Gastroesophageal sphincter (tissue), 4 donors: ENCODE results near the gene KCNK7. TPM values are rescaled to one million over a fixed set of nuclear protein-coding genes. Genes with fewer than 3 reads are reported as not detected.
A peak's percentile ranks its signal among the peaks of the same experiment; 100 is the strongest.

ENCODE experiments used
- ATAC-seq: fragments of 150-250 bp; one replicate; pipeline ENCODE4 v1.9.1; 2016; ENCODE audit warnings: mild to moderate bottlenecking, moderate library complexity
- H3K27ac ChIP-seq, 4 donors: fragments of 200-600 bp; sonication (generic) in 3 of 4; 1 replicate in 3 of 4; 2 replicates in 1 of 4; pipeline ENCODE4 v1.5.1; 2016 to 2019
- H3K27me3 ChIP-seq: fragments of 200-600 bp; sonication (generic); one replicate; pipeline ENCODE4 v1.5.1; 2019
- H3K36me3 ChIP-seq, 2 donors: fragments of 200-600 bp; sonication (generic); one replicate each; pipeline ENCODE4 v1.5.1; 2019; ENCODE audit warnings: control low read depth in 1 of 2
- H3K4me1 ChIP-seq, 3 donors: fragments of 200-600 bp; sonication (generic); 1 replicate in 2 of 3; 2 replicates in 1 of 3; pipeline ENCODE4 v1.5.1; 2016 to 2019; ENCODE audit warnings: control low read depth in 2 of 3
- H3K4me3 ChIP-seq, 2 donors: fragments of 200-600 bp; sonication (generic); one replicate each; pipeline ENCODE4 v1.5.1; 2019; ENCODE audit warnings: mild to moderate bottlenecking in 1 of 2, moderate library complexity in 1 of 2
- H3K9me3 ChIP-seq, 3 donors: fragments of 200-600 bp; sonication (generic); one replicate each; pipeline ENCODE4 v1.5.1; 2017 to 2019; ENCODE audit warnings: control low read depth in 2 of 3
- CTCF ChIP-seq, 4 experiments: fragments of 200-600 bp in 2 of 4; fragments of 450-650 bp in 2 of 4; sonication (generic) in 1 of 4; IDR thresholded peaks; one replicate each; pipeline ENCODE4 v1.5.1; 2017 to 2019; ENCODE audit warnings: antibody characterized with exemption in 4 of 4, mild to moderate bottlenecking in 2 of 4, moderate library complexity in 2 of 4
- EP300 ChIP-seq: sonication (generic); formaldehyde crosslinking; IDR thresholded peaks from one replicate; pipeline ENCODE4 v1.6.1; 2017; ENCODE audit warnings: antibody characterized with exemption, mild to moderate bottlenecking
- POLR2A ChIP-seq, 2 donors: fragments of 450-650 bp; IDR thresholded peaks; one replicate each; pipeline ENCODE4 v1.6.1; 2017; ENCODE audit warnings: antibody characterized with exemption in 2 of 2, mild to moderate bottlenecking in 2 of 2, moderate library complexity in 1 of 2
- POLR2AphosphoS5 ChIP-seq: sonication (generic); formaldehyde crosslinking; IDR thresholded peaks from one replicate; pipeline ENCODE4 v1.6.1; 2017; ENCODE audit warnings: antibody characterized with exemption
- WGBS, 2 donors: methylation state at CpG; one replicate each; pipeline ENCODE4 v1.1.5; 2018; ENCODE audit warnings: low coverage in 1 of 2; 5-methylcytosine and 5-hydroxymethylcytosine counted together
- total RNA-seq, 4 donors: library from RNA; depleted of rRNA; stranded (reverse); fragments of >200 nt; gene quantifications; one replicate each; pipeline ENCODE4 v1.1.0, GENCODE V29; 2016

The KCNK7 gene
- total RNA-seq, 4 donors from 2014 or later: 0.40 to 1.5 (median 0.93) TPM; not detected in 1

GRCh38 chr11:65553301-65554001 is 42.1 kb downstream of the KCNK7 start:
- H3K36me3 ChIP-seq: peaks cover 0 to 55% of the 10 kb centered on the region in 2 donors
- H3K9me3 ChIP-seq: no peaks in the 10 kb centered on the region
- no peak overlapping the region for H3K4me3 ChIP-seq
- no peak for ATAC-seq
- TF ChIP-seq EP300 (no peak), CTCF (IDR thresholded peaks at IDR 0.05) (no peak), POLR2A (IDR thresholded peaks at IDR 0.05) (no peak), POLR2AphosphoS5 (no peak)
- peak overlapping the region in 2 of 4 donors; percentile 3 to 97 for H3K27ac ChIP-seq
- WGBS, 2 donors: no CpG with 5 or more reads among the region's 37 CpGs
- no peaks in the 10 kb centered on the region for H3K27me3 ChIP-seq
- peaks cover 0 to 61% (median 33%) of the 10 kb centered on the region in 3 donors for H3K4me1 ChIP-seq

GRCh38 chr11:65552388-65552951 is 43.1 kb downstream of the KCNK7 start:
- TF ChIP-seq EP300 (no peak), CTCF (IDR thresholded peaks at IDR 0.05) (no peak), POLR2A (IDR thresholded peaks at IDR 0.05) (no peak), POLR2AphosphoS5 (no peak)
- H3K9me3 ChIP-seq: no peaks in the 10 kb centered on the region
- H3K4me1 ChIP-seq: peaks cover 0 to 64% (median 32%) of the 10 kb centered on the region in 3 donors
- peaks cover 0 to 65% of the 10 kb centered on the region in 2 donors for H3K36me3 ChIP-seq
- 33 to 83% methylated on average over 1 to 3 of the region's 9 CpGs for WGBS, 2 donors
- H3K27me3 ChIP-seq: no peaks in the 10 kb centered on the region
- H3K27ac ChIP-seq: no peak overlapping the region
- ATAC-seq: no peak
- no peak overlapping the region for H3K4me3 ChIP-seq

- peaks cover 0 to 72% of the 10 kb centered on the region in 2 donors for H3K36me3 ChIP-seq
- 59 to 68% methylated on average over 3 to 10 of the region's 17 CpGs for WGBS, 2 donors
- peak in 2 of 4 experiments; percentile 37 to 48 for TF ChIP-seq CTCF (IDR thresholded peaks at IDR 0.05)
- no peak for TF ChIP-seq EP300
- no peak for TF ChIP-seq POLR2AphosphoS5
- TF ChIP-seq POLR2A (IDR thresholded peaks at IDR 0.05): no peak
- H3K4me3 ChIP-seq: no peak overlapping the region
- no peaks in the 10 kb centered on the region for H3K9me3 ChIP-seq
- no peaks in the 10 kb centered on the region for H3K27me3 ChIP-seq
- H3K4me1 ChIP-seq: peaks cover 0 to 64% (median 32%) of the 10 kb centered on the region in 3 donors
- peak; percentile 19 for ATAC-seq
- H3K27ac ChIP-seq: no peak overlapping the region
Measured at GRCh38 chr11:65551572-65552387, 43.8 kb downstream of the KCNK7 start.

- Histone ChIP-seq H3K27ac (no peak overlapping the region), H3K36me3 (peaks cover 0 to 98% of the 10 kb centered on the region in 2 donors), H3K9me3 (no peaks in the 10 kb centered on the region), H3K4me1 (peaks cover 0 to 45% (median 7%) of the 10 kb centered on the region in 3 donors), H3K4me3 (no peak overlapping the region), H3K27me3 (no peaks in the 10 kb centered on the region)
- no peak for TF ChIP-seq EP300
- no peak for TF ChIP-seq POLR2AphosphoS5
- TF ChIP-seq POLR2A (IDR thresholded peaks at IDR 0.05): no peak
- no peak for ATAC-seq
- 85 to 100% methylated on average over 1 to 3 of the region's 3 CpGs for WGBS, 2 donors
Measured at GRCh38 chr11:65549096-65549495, 46.5 kb downstream of the KCNK7 start.

GRCh38 chr11:65548395-65548794 is 47.2 kb downstream of the KCNK7 start:
- Histone ChIP-seq H3K27ac (peak overlapping the region in 1 of 4 donors; percentile 20), H3K9me3 (no peaks in the 10 kb centered on the region), H3K4me3 (no peak overlapping the region), H3K4me1 (peaks cover 0 to 38% (median 1%) of the 10 kb centered on the region in 3 donors), H3K27me3 (no peaks in the 10 kb centered on the region), H3K36me3 (peaks cover 0 to 98% of the 10 kb centered on the region in 2 donors)
- WGBS, 2 donors: 79 to 100% methylated on average over 2 to 3 of the region's 3 CpGs
- TF ChIP-seq POLR2AphosphoS5 (no peak), EP300 (no peak), CTCF (IDR thresholded peaks at IDR 0.05) (no peak), POLR2A (IDR thresholded peaks at IDR 0.05) (no peak)
- no peak for ATAC-seq
